Measurements from ENCODE around the gene ICAM5.
"Not testable (repeated sequence)": the region's sequence is repeated elsewhere in the genome, so short reads cannot be mapped to it uniquely, and the experiment has no call there.

The ICAM5 gene

GRCh38 chr19:10289836-10290356, at the start of gene ICAM5:
Gene ICAM5 (plus strand): TSS chr19:10289952. CDS start chr19:10290044, 92 bp downstream.
- in situ Hi-C loops (cut with MboI; ENCODE audit: low sequenced_read_pairs), result no loop called here

- in situ Hi-C loops (cut with MboI; ENCODE audit: low sequenced_read_pairs), result not testable (repeated sequence)
These were observed 47.8 kb upstream of the ICAM5 start for GRCh38 chr19:10241826-10242449.

- in situ Hi-C loops (cut with MboI; ENCODE audit: low sequenced_read_pairs), result no loop called here
These were observed 46.1 kb upstream of the ICAM5 start for GRCh38 chr19:10243606-10244005.

GRCh38 chr19:10245189-10245939, 44.4 kb upstream of the ICAM5 start:
- in situ Hi-C loops (cut with MboI; ENCODE audit: low sequenced_read_pairs), result no loop called here

GRCh38 chr19:10246511-10246910, 43.2 kb upstream of the ICAM5 start:
- in situ Hi-C loops (cut with MboI; ENCODE audit: low sequenced_read_pairs), result no loop called here

- in situ Hi-C loops (cut with MboI; ENCODE audit: low sequenced_read_pairs), result no loop called here
These were observed 37.7 kb upstream of the ICAM5 start, which contains the start of gene MRPL4 for GRCh38 chr19:10251792-10252694. Gene MRPL4 (plus strand): TSS chr19:10252214. CDS start chr19:10252254, 40 bp downstream.

GRCh38 chr19:10252707-10253106, 37.0 kb upstream of the ICAM5 start:
- in situ Hi-C loops (cut with MboI; ENCODE audit: low sequenced_read_pairs), result no loop called here

- in situ Hi-C loops (cut with MboI; ENCODE audit: low sequenced_read_pairs), result no loop called here
These were observed 35.5 kb upstream of the ICAM5 start for GRCh38 chr19:10254244-10254643.

GRCh38 chr19:10255358-10255757, 34.4 kb upstream of the ICAM5 start:
- in situ Hi-C loops (cut with MboI; ENCODE audit: low sequenced_read_pairs), result no loop called here

GRCh38 chr19:10256551-10256950, 33.2 kb upstream of the ICAM5 start:
- in situ Hi-C loops (cut with MboI; ENCODE audit: low sequenced_read_pairs), result no loop called here

GRCh38 chr19:10256970-10257615, 32.7 kb upstream of the ICAM5 start:
- in situ Hi-C loops (cut with MboI; ENCODE audit: low sequenced_read_pairs), result no loop called here

- in situ Hi-C loops (cut with MboI; ENCODE audit: low sequenced_read_pairs), result no loop called here
These were observed 31.6 kb upstream of the ICAM5 start for GRCh38 chr19:10258080-10258710.

GRCh38 chr19:10259162-10259905, 30.4 kb upstream of the ICAM5 start:
- in situ Hi-C loops (cut with MboI; ENCODE audit: low sequenced_read_pairs), result no loop called here

GRCh38 chr19:10260141-10260584, 29.6 kb upstream of the ICAM5 start:
- in situ Hi-C loops (cut with MboI; ENCODE audit: low sequenced_read_pairs), result no loop called here

GRCh38 chr19:10262771-10263170, 27.0 kb upstream of the ICAM5 start:
- in situ Hi-C loops (cut with MboI; ENCODE audit: low sequenced_read_pairs), result no loop called here

GRCh38 chr19:10266706-10267105, 23.0 kb upstream of the ICAM5 start:
- in situ Hi-C loops (cut with MboI; ENCODE audit: low sequenced_read_pairs), result no loop called here

GRCh38 chr19:10268071-10268470, 21.7 kb upstream of the ICAM5 start:
- in situ Hi-C loops (cut with MboI; ENCODE audit: low sequenced_read_pairs), result no loop called here

GRCh38 chr19:10269333-10270179, 20.2 kb upstream of the ICAM5 start:
- in situ Hi-C loops (cut with MboI; ENCODE audit: low sequenced_read_pairs), result no loop called here

Measured in hTERT RPE-1 (cell line).